Upper lobe of left lung (tissue), 6 donors: Measurements from ENCODE around the gene ETFB. TPM values are rescaled to one million over a fixed set of nuclear protein-coding genes. Genes with fewer than 3 reads are reported as not detected.

Source experiments
- ATAC-seq, 2 donors: fragments of 200-7000 bp; cut with Tn5 transposase; one replicate each; pipeline ENCODE4 v1.9.1; 2022; ENCODE audit warnings: mild to moderate bottlenecking in 2 of 2, moderate library complexity in 2 of 2; ENCODE audit not compliant: low FRiP score in 2 of 2
- DNase-seq, 2 donors: peaks; one replicate each; pipeline ENCODE4 v3.0.0-alpha.2; 2019 to 2020
- H3K27ac ChIP-seq, 4 donors: fragments of 200-600 bp; sonication (generic); one replicate each; pipeline ENCODE4 v1.5.1; 2016 to 2019
- H3K27me3 ChIP-seq, 4 donors: fragments of 200-600 bp; sonication (generic); one replicate each; pipeline ENCODE4 v1.5.1; 2017 to 2019
- H3K36me3 ChIP-seq, 4 donors: fragments of 200-600 bp; sonication (generic); one replicate each; pipeline ENCODE4 v1.5.1; 2016 to 2019
- H3K4me1 ChIP-seq, 4 donors: fragments of 200-600 bp; sonication (generic); one replicate each; pipeline ENCODE4 v1.5.1; 2018 to 2019
- H3K4me3 ChIP-seq, 4 donors: fragments of 200-600 bp; sonication (generic); one replicate each; pipeline ENCODE4 v1.5.1; 2017 to 2019; ENCODE audit warnings: mild to moderate bottlenecking in 2 of 4, moderate library complexity in 1 of 4
- H3K9me3 ChIP-seq, 4 donors: fragments of 200-600 bp; sonication (generic); one replicate each; pipeline ENCODE4 v1.5.1; 2018 to 2019
- EP300 ChIP-seq, 4 donors: sonication (generic); formaldehyde crosslinking; IDR thresholded peaks; one replicate each; pipeline ENCODE4 v1.5.1; 2017; ENCODE audit warnings: antibody characterized with exemption in 4 of 4, control low read depth in 2 of 4
- POLR2A ChIP-seq, 4 donors: fragments of 450-650 bp; IDR thresholded peaks; one replicate each; pipeline ENCODE4 v1.5.1; 2016 to 2017; ENCODE audit warnings: antibody characterized with exemption in 4 of 4, mild to moderate bottlenecking in 2 of 4
- POLR2AphosphoS5 ChIP-seq, 2 donors: sonication (generic); formaldehyde crosslinking; IDR thresholded peaks; one replicate each; pipeline ENCODE4 v1.5.1; 2017; ENCODE audit warnings: antibody characterized with exemption in 2 of 2
- WGBS, 2 donors: methylation state at CpG; one replicate each; pipeline ENCODE4 v1.1.5; 2017 to 2018; 5-methylcytosine and 5-hydroxymethylcytosine counted together
- total RNA-seq, 6 donors: library from RNA; depleted of rRNA in 4 of 6; stranded (reverse); fragments of >200 nt in 4 of 6; gene quantifications; one replicate each; pipeline versions ENCODE4 v1.1.0 to v1.2.1, GENCODE V29; 2016 to 2021
- TF ChIP-seq, protein P1 (sequence below), 6 experiments: fragments of 450-650 bp in 4 of 6; fragments of 200-600 bp in 2 of 6; sonication (generic) in 2 of 6; IDR thresholded peaks; one replicate each; pipeline ENCODE4 v1.5.1; 2016 to 2019; ENCODE audit warnings: antibody characterized with exemption in 6 of 6
- donor health status: DM: no; HTN: no; CAD: no; lungs with moderate emphysema.
- donor health status: DM: no; HTN: yes; CAD: no; lungs with severe emphysema.

Gene ETFB
- total RNA-seq, 6 donors from 2014 or later = 59.7 to 102 (median 86.6) TPM

DNA sequence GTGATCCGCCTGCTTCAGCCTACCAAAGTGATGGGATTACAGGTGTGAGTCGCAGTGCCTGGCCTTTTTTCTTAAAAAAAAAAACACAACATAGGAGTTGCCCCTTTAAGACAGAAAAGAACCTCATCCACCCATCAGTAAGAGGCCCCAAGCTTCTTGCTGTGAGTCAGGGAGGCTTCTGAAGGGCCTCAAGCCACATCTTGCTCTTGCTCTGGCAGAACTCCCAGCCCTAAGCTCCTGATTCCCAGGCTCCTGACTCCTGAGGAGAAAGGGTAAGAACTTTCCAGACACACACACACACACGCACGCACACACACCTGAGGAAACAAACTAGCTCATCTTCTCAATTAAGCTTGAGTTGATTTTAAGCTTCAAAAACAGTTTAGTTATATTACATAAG, 6.9 kb downstream of the ETFB start:
- H3K4me1 ChIP-seq = peaks cover 0 to 23% (median 6%) of the 10 kb centered on the region in 4 donors
- no peaks in the 10 kb centered on the region for H3K27me3 ChIP-seq
- no peak overlapping the region for H3K27ac ChIP-seq
- DNase-seq (no peak), ATAC-seq (no peak)
- H3K9me3 ChIP-seq = no peaks in the 10 kb centered on the region
- no peaks in the 10 kb centered on the region for H3K36me3 ChIP-seq
- TF ChIP-seq, protein P1, sequence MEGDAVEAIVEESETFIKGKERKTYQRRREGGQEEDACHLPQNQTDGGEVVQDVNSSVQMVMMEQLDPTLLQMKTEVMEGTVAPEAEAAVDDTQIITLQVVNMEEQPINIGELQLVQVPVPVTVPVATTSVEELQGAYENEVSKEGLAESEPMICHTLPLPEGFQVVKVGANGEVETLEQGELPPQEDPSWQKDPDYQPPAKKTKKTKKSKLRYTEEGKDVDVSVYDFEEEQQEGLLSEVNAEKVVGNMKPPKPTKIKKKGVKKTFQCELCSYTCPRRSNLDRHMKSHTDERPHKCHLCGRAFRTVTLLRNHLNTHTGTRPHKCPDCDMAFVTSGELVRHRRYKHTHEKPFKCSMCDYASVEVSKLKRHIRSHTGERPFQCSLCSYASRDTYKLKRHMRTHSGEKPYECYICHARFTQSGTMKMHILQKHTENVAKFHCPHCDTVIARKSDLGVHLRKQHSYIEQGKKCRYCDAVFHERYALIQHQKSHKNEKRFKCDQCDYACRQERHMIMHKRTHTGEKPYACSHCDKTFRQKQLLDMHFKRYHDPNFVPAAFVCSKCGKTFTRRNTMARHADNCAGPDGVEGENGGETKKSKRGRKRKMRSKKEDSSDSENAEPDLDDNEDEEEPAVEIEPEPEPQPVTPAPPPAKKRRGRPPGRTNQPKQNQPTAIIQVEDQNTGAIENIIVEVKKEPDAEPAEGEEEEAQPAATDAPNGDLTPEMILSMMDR (IDR thresholded peaks at IDR 0.05) = no peak
- TF ChIP-seq POLR2AphosphoS5 (IDR thresholded peaks at IDR 0.05) = no peak
- TF ChIP-seq EP300 (IDR thresholded peaks at IDR 0.05) = no peak
- TF ChIP-seq POLR2A (IDR thresholded peaks at IDR 0.05) = no peak
- H3K4me3 ChIP-seq = no peak overlapping the region
- 93 to 96% methylated on average over 4 of the region's 4 CpGs for WGBS, 2 donors

DNA sequence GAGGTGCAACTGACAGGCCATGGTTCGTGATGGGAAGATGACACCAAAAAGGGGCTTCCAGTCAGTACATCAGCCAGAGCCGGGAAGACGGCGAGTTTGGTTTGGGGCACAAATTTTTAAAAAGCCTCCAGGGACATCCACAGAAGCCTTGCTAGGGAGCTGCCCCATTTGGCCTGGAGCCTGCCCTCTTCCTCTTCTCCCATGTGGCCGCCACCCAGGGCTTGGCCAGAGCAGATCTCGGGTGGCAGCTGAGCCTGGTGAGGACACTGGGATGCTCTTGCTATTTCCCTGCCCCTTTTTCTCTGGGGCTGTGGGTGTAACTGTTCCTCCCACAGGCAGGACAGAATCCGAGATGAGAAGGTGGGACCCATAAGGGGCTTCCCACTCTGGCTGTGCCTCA, 8.2 kb downstream of the ETFB start:
- no peak for DNase-seq
- Histone ChIP-seq H3K9me3 (no peaks in the 10 kb centered on the region), H3K4me3 (no peak overlapping the region), H3K27me3 (no peaks in the 10 kb centered on the region), H3K36me3 (peaks cover 0 to 2% (median under 1%) of the 10 kb centered on the region in 4 donors), H3K27ac (no peak overlapping the region), H3K4me1 (peaks cover 0 to 9% (median 2%) of the 10 kb centered on the region in 4 donors)
- 82 to 93% methylated on average over 6 to 7 of the region's 7 CpGs for WGBS, 2 donors
- TF ChIP-seq POLR2AphosphoS5 (IDR thresholded peaks at IDR 0.05) (no peak), EP300 (IDR thresholded peaks at IDR 0.05) (no peak), POLR2A (IDR thresholded peaks at IDR 0.05) (no peak)
- TF ChIP-seq, protein P1 (IDR thresholded peaks at IDR 0.05) = no peak
- no peak for ATAC-seq

DNA sequence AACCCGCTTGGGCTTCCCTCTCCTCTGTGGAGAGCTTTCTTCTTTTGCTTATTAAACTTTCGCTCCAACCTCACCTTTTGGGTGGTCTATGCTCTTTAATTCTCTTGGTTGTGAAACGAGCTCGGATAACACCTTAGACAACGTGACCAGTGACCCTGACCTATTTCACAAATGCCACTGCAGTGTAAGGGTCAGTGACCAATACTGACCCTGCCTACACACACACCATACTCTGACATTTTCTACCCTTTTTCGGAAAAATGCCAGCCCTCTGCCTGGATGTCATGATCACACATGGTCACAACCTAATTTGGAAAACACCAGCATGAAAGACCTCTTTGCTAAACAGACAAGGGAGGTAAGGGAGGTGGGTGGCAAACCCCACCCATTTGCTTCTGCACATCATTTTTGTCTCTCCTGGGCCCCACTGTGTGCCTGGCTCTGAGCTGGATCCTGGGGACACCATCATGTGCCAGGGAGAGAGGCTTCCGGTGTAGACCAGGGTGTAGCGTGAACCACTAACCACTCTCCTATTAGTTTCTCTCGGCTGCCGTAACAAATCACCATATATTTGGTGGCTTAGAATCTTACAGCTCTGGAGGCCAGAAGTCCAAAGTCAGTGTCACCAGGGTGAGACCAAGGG, 9.9 kb downstream of the ETFB start:
- H3K4me1 ChIP-seq = no peaks in the 10 kb centered on the region
- TF ChIP-seq POLR2AphosphoS5 (IDR thresholded peaks at IDR 0.05) = no peak
- TF ChIP-seq POLR2A (IDR thresholded peaks at IDR 0.05) = no peak
- TF ChIP-seq, protein P1 (IDR thresholded peaks at IDR 0.05) = no peak
- TF ChIP-seq EP300 (IDR thresholded peaks at IDR 0.05) = no peak
- H3K27me3 ChIP-seq = no peaks in the 10 kb centered on the region
- no peak for DNase-seq
- no peaks in the 10 kb centered on the region for H3K9me3 ChIP-seq
- no peak for ATAC-seq
- H3K36me3 ChIP-seq = peaks cover 0 to 19% (median 13%) of the 10 kb centered on the region in 4 donors
- no peak overlapping the region for H3K4me3 ChIP-seq
- H3K27ac ChIP-seq = no peak overlapping the region
- WGBS, 2 donors = 95 to 97% methylated on average over 10 of the region's 10 CpGs

DNA sequence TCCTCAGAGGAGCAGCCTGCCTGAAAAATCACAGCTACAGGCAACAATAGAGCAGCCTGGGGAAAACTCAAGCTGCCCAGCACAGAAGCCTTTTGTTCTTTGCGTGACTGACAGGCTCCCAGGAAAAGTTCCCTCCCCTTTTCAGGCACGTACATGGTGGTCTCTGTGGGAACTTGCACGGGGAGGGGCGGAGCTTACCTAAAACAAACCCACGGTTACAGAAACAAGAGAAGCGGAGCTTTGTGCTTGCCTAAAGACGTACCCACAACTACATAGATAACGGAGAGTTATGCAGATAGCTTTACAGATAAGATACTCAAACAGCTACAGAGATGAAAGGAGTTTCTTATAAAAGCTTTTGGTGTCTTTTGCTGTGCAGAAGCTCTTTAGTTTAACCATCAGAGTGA, 11.4 kb downstream of the ETFB start:
- no peaks in the 10 kb centered on the region for H3K27me3 ChIP-seq
- TF ChIP-seq, protein P1 (IDR thresholded peaks at IDR 0.05) = no peak
- TF ChIP-seq POLR2AphosphoS5 (IDR thresholded peaks at IDR 0.05) (no peak), POLR2A (IDR thresholded peaks at IDR 0.05) (no peak), EP300 (IDR thresholded peaks at IDR 0.05) (no peak)
- peaks cover 0 to 34% (median 26%) of the 10 kb centered on the region in 4 donors for H3K36me3 ChIP-seq
- no peaks in the 10 kb centered on the region for H3K4me1 ChIP-seq
- no peak for ATAC-seq
- no peak overlapping the region for H3K27ac ChIP-seq
- no peak for DNase-seq
- H3K4me3 ChIP-seq = no peak overlapping the region
- H3K9me3 ChIP-seq = no peaks in the 10 kb centered on the region
- WGBS, 2 donors = 61 to 74% methylated on average over 8 of the region's 8 CpGs
